HG03060 (cell line): ENCODE results near the gene KLHL6.
"Not testable (repeated sequence)": the region's sequence is repeated elsewhere in the genome, so short reads cannot be mapped to it uniquely, and the experiment has no call there.

Experiments used
- ATAC-seq: cut with Tn5 transposase; IDR thresholded peaks from one replicate; pipeline ENCODE4 v1.9.1; 2021; ENCODE audit warnings: low read depth, moderate number of reproducible peaks; ENCODE audit not compliant: unreplicated experiment

Gene KLHL6

GRCh38 chr3:183460081-183461055 lies 95.1 kb downstream of the KLHL6 start:
- ATAC-seq, result no peak

- ATAC-seq, result no peak
Observed at GRCh38 chr3:183455089-183455488, 100.4 kb downstream of the KLHL6 start.

DNA sequence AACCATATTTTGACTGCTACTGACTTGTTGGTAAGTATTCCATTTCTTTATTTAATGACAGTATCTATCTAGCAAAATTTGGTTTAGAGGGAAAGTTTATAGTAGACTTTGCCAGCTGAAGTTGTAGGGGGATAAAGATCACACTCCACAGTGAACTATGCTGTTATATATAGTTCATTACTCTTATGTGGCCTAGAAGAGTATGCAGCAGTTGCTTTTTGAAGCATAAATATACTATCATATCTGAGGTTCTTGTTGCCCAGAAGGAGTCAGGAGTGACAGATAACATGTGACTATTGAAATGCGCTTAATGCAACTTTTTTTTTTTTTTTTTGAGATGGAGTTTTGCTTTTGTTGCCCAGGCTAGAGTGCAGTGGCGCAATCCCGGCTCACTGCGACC lies 101.4 kb downstream of the KLHL6 start:
- no peak for ATAC-seq

- no peak for ATAC-seq
Observed at GRCh38 chr3:183449791-183450190, 105.7 kb downstream of the KLHL6 start.

GRCh38 chr3:183449391-183449790 lies 106.1 kb downstream of the KLHL6 start:
- ATAC-seq, result no peak

DNA sequence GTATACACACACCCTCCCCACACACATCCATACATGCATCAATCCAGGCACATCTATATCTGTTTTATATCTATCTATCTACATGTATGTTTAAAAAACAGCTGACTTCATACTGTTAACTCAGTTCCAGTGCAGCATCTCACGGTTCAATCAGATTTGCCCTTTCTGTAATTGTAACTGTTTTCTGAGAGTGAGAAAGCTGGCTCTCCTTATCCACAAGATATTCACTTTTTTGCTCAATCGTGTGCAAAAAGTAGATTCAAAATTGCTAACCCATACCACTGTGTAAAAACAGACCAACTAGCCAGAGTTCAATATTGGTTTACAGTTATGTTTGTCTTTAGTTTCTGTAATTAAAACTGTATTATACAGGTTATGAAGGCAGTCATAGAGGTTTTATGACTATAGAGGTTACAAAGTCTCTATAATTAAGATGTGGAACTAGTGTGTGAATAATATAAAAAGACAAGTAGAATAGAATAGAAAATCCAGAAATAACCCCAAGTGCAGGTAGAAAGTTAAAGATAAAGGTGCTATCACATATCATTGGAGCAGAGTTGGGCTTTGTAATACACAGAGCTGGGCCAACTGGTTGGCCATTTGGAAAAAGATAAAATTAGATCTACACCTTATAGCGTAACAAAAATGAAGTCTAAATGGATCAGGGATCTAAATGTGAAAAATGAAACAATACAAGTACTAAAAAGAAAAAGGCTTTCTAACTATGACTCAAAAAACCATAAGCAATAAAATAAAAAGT lies 107.0 kb downstream of the KLHL6 start:
- no peak for ATAC-seq

DNA sequence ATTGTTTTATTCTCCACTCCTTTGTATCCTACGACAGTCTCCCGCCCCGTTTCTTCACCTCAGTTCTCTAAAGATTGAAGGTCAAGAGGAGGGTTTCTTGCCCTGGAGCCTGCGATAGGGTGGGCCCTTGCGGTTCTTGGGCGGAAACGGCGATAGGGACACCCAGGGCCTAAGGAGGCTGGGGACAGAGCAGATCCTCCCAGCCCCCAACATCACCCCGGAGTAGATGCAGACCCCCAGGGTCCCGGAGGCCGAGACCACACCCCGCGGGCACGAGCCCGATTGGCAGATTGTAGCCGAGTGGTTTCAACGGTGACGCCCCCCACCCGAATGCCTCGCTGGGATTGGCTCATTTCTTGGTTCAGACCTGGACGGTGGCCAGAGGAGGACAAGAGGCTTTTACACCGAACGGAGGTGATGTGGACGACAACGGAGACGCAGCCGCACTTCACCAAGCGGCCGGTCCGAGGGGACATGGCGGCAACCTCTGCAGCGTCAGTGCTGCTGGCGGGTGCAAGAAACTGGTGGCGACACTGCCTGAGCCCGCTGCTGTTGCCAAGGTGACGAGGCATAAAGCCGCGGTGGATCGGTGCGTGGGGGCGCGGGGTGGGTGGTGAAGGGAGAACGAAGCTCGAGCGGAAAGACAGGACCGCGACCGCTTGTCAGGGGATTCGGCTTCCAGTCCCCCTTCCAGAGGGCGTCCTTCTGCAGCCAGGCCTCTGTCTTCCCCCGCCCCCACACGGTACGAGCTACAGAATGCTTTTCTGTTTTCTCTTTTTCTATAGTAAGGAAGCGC lies 108.1 kb downstream of the KLHL6 start:
- ATAC-seq, result no peak

- no peak for ATAC-seq
Observed at GRCh38 chr3:183446838-183447205, 108.7 kb downstream of the KLHL6 start.

GRCh38 chr3:183444748-183445147 lies 110.8 kb downstream of the KLHL6 start:
- no peak for ATAC-seq

DNA sequence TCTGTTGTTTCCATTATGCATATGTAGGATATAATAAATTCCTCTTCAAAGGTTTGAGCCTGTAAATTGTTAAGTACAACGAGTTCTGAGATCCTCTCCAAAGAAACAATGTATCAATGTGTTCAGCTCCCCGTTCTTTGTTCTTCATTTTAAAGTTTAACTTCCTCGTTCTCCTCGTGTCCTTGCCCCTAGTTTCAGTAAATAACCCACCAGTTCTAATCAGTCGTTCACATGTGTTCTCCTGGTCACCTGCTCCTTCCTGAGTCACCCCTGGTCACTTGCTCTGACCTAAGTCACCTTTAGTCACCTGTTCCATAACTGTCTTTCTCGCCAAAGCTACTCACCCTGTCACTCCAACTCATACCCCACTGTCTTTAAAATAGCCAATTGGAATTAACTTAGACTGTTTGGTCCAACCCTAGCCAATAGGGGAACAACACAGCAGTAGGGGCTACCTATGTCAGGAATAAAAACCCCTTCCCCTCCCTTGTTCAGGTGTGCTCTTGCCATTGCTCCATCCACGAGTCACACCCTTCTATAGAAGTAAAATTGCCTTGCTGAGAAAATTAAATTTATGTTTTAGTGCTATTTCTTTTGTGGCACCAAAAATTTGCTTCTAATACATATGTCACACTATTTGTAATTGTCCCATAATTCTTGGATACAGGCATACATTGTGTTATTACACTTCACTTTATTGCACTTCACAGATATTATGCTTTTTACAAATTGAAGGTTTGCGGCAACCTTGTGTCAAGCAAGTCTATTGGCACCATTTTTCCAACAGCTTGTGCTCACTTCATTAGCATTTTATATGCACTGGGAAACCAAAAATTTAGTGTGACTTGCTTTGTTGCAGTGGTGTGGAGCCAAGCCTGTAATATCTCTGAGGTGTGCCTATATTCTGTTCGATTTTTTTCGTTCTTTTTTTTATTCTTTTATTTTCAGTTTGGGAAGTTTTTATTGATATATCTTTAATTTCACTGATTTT lies 111.8 kb downstream of the KLHL6 start:
- no peak for ATAC-seq

DNA sequence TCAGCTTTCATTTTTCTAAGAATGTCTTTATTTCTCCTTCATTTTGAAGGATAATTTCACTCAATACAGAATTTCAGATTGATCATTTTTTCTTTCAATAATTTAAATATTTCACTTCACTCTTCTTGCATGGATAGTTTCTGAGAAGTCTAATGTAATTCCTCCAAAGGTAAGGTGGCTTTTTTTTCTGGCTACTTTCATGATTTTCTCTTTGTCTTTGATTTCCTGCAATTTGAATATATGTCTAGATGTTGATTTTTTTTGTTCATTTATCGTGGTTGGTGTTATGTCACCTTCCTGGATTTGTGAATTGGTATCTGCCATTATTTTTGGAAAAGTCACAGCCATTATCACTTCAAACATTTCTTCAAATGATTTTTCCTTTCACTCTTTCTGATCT lies 112.5 kb downstream of the KLHL6 start:
- ATAC-seq, result no peak

- ATAC-seq, result not testable (repeated sequence)
Observed at GRCh38 chr3:183440521-183440920, 115.0 kb downstream of the KLHL6 start.

DNA sequence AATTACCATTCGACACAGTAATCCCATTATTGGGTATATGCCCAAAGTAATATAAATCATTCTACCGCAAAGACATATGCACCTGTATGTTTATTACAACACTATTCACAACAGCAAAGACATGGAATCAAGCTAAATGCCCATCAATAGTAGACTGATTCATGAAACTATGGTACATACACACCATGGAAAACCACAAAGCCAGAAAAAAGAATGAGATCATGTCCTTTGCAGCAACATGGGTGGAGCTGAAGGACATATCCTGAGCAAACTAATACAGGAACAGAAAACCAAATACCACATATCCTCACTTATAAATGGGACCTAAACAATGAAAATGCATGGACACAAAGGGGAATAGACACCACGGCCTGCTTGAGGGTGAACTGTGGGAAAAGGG lies 116.0 kb downstream of the KLHL6 start:
- no peak for ATAC-seq

DNA sequence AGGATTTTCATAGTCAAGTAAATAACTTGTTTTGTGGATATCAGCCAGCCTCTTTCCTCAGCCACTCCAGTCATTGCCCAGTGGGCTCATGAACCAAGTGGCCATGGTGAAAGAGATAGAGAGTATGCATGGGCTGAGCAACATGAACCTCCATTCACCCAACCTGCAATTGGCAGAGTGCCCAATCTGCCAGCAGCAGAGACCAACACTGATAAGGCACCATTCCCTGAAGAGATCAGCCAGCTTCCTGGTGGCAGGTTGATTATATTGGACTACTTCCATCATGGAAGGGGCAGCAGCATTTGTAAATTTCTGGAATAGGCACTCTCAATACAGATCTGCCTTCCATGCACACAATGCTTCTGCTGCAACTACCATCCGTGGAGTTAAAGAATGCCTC lies 116.8 kb downstream of the KLHL6 start:
- ATAC-seq, result no peak

- ATAC-seq, result no peak
Observed at GRCh38 chr3:183437666-183438564, 117.6 kb downstream of the KLHL6 start.
